Effector memory CD8-positive, alpha-beta T cell (primary cell): ENCODE results near the gene FAM20A.

ENCODE experiments used
- ATAC-seq: fragments of 150-1000 bp; cut with Tn5 transposase; replicated peaks from 2 replicates; pipeline ENCODE4 v1.10.0; 2021; ENCODE audit warnings: mild to moderate bottlenecking, moderate library complexity
- DNase-seq, 3 experiments: peaks; one replicate each; pipeline ENCODE4 v3.0.0; 2021
- H3K27ac Mint-ChIP-seq, 2 donors: one replicate each; pipeline ENCODE4 v1.8.0; 2022; ENCODE audit warnings: mild to moderate bottlenecking in 2 of 2, mixed read lengths in 2 of 2, moderate library complexity in 2 of 2
- H3K27me3 Mint-ChIP-seq, 2 donors: one replicate each; pipeline ENCODE4 v1.8.0; 2022; ENCODE audit warnings: mixed read lengths in 2 of 2
- H3K36me3 Mint-ChIP-seq: one replicate; pipeline ENCODE4 v1.8.0; 2022; ENCODE audit warnings: mild to moderate bottlenecking, moderate library complexity, mixed read lengths; ENCODE audit not compliant: insufficient read depth
- H3K4me1 Mint-ChIP-seq, 2 donors: one replicate each; pipeline ENCODE4 v1.8.0; 2022; ENCODE audit warnings: low read depth in 2 of 2, mixed read lengths in 2 of 2
- H3K4me3 Mint-ChIP-seq, 2 donors: one replicate each; pipeline ENCODE4 v1.8.0; 2022; ENCODE audit warnings: mild to moderate bottlenecking in 2 of 2, mixed read lengths in 2 of 2, moderate library complexity in 2 of 2
- H3K9me3 Mint-ChIP-seq, 2 donors: one replicate each; pipeline ENCODE4 v1.8.0; 2022; ENCODE audit warnings: mixed read lengths in 2 of 2

FAM20A gene

DNA sequence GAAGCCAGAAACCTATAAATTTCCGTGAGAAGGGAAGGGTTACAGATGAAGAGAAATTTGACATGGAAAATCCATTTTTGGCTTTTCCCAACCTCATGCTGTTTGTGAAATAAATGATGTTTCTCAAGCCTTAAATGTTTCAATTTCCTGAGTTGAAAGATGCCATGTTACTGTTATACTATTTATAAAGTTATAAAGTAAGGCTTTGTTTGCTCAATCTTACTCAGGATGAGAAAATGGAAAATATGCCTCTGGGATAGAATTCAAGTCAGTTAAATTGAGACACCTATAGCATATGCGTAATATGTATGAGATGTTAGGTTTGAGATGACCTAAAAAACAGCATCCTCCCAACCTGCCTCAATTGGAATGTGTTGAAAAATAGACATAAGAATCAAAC is 19.9 kb upstream of the FAM20A start:
- peaks cover 0 to 3% of the 10 kb centered on the region in 2 donors for H3K9me3 Mint-ChIP-seq
- no peak overlapping the region for H3K4me3 Mint-ChIP-seq
- H3K27me3 Mint-ChIP-seq, result peaks cover 27 to 30% of the 10 kb centered on the region in 2 donors
- no peaks in the 10 kb centered on the region for H3K4me1 Mint-ChIP-seq
- ATAC-seq (no peak), DNase-seq (no peak)
- no peak overlapping the region for H3K27ac Mint-ChIP-seq
- no peaks in the 10 kb centered on the region for H3K36me3 Mint-ChIP-seq

DNA sequence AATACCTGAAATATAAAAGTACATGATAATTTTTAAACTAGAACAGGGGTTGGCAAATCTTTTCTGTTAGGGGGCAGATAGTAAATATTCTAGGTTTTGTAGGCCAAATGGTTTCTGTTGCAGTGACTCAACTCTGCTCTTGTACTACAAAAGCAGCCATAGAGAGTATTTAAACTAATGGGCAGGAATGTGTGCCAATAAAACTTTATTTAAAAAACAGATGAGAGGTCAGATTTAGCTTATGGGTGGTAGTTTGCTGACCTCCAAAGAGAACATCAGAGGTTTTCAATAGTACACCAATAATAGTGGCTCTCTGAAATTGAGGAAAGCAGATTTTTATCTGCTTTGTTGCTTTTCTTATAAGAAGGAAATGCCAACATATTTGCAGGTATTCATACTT is 15.2 kb upstream of the FAM20A start:
- no peaks in the 10 kb centered on the region for H3K4me1 Mint-ChIP-seq
- H3K9me3 Mint-ChIP-seq, result peaks cover 0 to 3% of the 10 kb centered on the region in 2 donors
- ATAC-seq (no peak), DNase-seq (no peak)
- H3K36me3 Mint-ChIP-seq, result no peaks in the 10 kb centered on the region
- H3K27ac Mint-ChIP-seq, result no peak overlapping the region
- no peak overlapping the region for H3K4me3 Mint-ChIP-seq
- peaks cover 35 to 53% of the 10 kb centered on the region in 2 donors for H3K27me3 Mint-ChIP-seq

DNA sequence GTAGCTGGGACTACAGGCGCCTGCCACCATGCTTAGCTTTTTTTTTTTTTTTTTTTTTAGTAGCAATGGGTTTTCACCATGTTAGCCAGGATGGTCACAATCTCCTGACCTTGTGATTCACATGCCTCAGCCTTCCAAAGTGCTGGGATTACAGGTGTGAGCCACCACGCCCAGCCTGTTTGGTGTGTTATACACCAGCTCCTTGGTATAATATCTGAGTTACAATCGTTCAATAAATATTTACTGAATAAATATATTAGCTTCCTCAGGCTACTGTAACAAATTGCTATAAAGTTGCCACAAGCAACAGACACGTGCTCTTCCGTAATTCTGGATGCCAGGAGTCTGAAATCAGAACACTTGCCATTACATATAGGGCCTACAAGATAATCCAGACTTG is 13.6 kb upstream of the FAM20A start:
- DNase-seq (no peak), ATAC-seq (no peak)
- Mint-ChIP-seq H3K4me1 (no peaks in the 10 kb centered on the region), H3K27ac (no peak overlapping the region), H3K9me3 (no peaks in the 10 kb centered on the region), H3K36me3 (no peaks in the 10 kb centered on the region), H3K4me3 (no peak overlapping the region), H3K27me3 (peaks cover 23 to 39% of the 10 kb centered on the region in 2 donors)

DNA sequence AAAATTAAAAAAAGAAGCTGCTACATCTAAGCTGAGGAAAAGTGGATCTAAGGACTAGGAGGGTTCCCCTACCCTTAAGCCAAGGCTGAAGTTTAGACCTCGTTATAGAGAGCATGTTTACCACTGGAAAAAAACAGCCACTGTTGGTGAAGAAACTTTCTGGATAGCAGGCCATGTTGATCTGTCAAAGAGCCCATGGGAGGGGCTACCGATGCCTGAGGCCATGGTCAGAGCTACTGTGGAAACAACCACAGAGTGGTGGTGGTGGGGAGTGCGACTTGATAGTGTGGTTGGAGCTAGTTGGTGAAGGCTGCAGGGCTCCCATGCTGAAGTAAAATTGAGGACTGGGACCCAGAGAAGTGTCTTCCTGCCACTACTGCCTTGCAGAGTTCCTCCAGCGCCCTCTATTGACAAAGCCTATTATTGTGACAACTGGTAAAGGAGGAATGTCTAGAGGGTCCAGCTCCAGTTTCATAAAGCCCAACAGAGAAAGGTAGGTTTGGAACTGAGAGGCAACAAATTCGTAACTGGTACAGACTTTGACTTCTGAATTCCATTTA is 12.7 kb upstream of the FAM20A start:
- H3K4me3 Mint-ChIP-seq, result no peak overlapping the region
- ATAC-seq (peak; percentile 35), DNase-seq (peak in 2 of 3 experiments; percentile 8 to 9)
- peaks cover 14 to 30% of the 10 kb centered on the region in 2 donors for H3K27me3 Mint-ChIP-seq
- H3K4me1 Mint-ChIP-seq, result no peaks in the 10 kb centered on the region
- no peak overlapping the region for H3K27ac Mint-ChIP-seq
- no peaks in the 10 kb centered on the region for H3K9me3 Mint-ChIP-seq
- no peaks in the 10 kb centered on the region for H3K36me3 Mint-ChIP-seq

DNA sequence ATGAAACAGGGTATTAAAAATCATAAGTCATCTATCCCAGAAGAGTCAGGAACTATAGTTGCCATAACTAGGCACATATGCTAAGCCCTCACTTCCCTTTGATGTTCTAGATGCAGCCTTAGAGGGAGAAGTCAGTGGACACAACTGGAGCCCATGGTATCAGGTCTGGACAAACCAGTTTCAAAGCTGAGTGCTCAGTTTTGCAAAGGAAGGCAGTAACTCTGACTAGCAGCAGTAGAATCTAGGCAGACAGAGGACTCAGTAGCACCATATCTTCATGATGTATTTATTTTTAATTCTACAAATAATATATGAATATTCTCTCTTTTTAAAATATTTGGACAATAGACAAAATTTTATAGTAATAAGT is 11.7 kb upstream of the FAM20A start:
- H3K27me3 Mint-ChIP-seq, result peaks cover 9 to 22% of the 10 kb centered on the region in 2 donors
- H3K36me3 Mint-ChIP-seq, result no peaks in the 10 kb centered on the region
- DNase-seq (no peak), ATAC-seq (no peak)
- H3K27ac Mint-ChIP-seq, result no peak overlapping the region
- H3K9me3 Mint-ChIP-seq, result peaks cover 0 to under 1% of the 10 kb centered on the region in 2 donors
- no peak overlapping the region for H3K4me3 Mint-ChIP-seq
- H3K4me1 Mint-ChIP-seq, result no peaks in the 10 kb centered on the region

DNA sequence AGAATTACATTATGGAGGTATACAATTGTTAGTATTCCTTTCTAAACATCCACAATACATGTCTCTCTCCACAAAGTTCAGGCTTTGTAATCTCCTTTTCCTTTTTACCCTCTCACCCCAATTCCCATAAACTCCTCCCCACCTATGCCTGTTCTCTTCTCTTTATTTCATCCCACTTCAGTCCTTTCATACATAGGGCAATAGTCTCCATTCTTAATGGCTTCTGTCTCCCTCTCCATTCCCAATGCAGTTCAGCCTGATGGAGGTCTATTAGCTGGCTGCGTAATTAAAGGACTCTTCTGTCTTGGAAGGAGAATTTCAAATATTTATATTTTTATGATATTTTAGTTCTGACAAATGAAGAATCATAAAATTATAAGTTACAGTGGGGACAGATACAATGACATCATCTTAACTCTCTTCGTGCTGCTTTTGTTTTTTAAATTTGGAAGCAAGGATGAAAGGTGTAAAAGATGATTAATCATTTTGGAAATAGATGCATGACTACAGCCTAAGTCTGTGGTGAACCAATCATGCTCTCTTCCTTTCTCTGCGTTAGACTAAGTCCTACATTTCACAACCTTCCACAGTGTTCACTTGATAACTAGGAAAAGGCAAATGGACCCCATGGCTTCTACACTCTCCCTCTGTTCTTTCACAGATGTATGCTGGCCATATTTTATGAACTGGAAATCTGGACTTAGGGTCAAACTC is 11.2 kb upstream of the FAM20A start:
- H3K4me3 Mint-ChIP-seq, result no peak overlapping the region
- H3K36me3 Mint-ChIP-seq, result no peaks in the 10 kb centered on the region
- DNase-seq (no peak), ATAC-seq (no peak)
- no peak overlapping the region for H3K27ac Mint-ChIP-seq
- peaks cover 9 to 22% of the 10 kb centered on the region in 2 donors for H3K27me3 Mint-ChIP-seq
- peaks cover 0 to 4% of the 10 kb centered on the region in 2 donors for H3K9me3 Mint-ChIP-seq
- H3K4me1 Mint-ChIP-seq, result no peaks in the 10 kb centered on the region

DNA sequence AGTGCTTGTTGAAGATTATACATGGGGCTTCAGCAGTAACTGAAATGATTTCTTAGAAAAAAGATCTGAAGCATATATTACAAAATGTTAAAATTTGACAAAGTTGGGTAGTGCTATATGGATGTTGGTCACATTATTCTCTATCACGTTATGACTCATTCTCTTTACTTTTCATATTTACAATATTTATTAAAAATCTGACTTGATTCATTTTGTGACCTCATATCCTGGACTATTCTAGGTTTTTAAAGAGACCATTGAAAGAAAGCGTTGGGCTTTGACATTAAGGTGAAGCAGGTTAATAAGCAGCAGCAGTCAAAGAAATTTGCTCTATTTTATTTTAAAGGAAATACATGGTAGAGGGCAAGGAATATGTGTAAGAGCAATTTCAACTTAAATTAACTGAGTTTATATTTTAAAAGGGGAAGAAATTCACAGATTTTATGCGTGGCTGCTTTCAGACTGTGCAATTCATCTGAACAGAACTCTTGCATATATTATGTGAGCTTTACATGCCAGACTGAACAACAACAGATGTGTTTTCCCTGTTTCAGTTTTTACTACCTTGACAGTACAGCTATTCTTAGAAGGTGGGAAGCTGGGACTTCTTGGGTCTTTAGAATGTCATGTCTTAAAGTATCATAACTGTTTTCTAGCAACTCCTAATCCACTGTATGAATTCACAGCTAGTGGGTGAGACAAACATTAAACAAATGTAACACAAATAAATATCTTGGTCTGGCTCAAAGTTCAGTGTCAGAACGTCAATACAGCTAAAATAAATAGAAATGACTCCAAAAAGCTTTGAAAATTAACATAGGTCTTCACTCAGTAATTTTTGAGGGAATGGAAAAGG is 10.4 kb upstream of the FAM20A start:
- Mint-ChIP-seq H3K27me3 (peaks cover 12 to 22% of the 10 kb centered on the region in 2 donors), H3K9me3 (peaks cover 0 to 4% of the 10 kb centered on the region in 2 donors), H3K36me3 (no peaks in the 10 kb centered on the region), H3K27ac (no peak overlapping the region), H3K4me1 (no peaks in the 10 kb centered on the region), H3K4me3 (no peak overlapping the region)
- DNase-seq (no peak), ATAC-seq (no peak)

DNA sequence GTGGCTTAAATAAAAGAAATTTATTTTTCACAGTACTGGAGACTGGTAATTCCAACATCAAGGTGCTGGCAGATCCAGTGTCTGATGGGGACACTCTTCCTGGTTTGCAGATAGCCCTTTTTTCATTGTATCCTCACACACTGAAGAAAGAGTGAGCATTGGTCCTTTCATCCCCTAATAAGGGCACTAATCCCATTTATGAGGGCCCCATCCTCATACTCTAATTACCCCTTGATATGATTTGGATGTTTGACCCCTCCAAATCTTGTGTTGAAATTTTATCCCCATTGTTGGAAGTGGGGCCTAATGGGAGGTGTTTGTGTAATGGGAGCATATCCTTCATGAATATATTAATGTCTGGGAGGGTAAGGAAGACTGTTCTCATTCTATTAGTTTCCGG is 9.4 kb upstream of the FAM20A start:
- Mint-ChIP-seq H3K4me1 (no peaks in the 10 kb centered on the region), H3K4me3 (no peak overlapping the region), H3K36me3 (no peaks in the 10 kb centered on the region), H3K27me3 (peaks cover 12 to 30% of the 10 kb centered on the region in 2 donors), H3K9me3 (peaks cover 0 to 4% of the 10 kb centered on the region in 2 donors), H3K27ac (no peak overlapping the region)
- ATAC-seq, result no peak
- no peak for DNase-seq

DNA sequence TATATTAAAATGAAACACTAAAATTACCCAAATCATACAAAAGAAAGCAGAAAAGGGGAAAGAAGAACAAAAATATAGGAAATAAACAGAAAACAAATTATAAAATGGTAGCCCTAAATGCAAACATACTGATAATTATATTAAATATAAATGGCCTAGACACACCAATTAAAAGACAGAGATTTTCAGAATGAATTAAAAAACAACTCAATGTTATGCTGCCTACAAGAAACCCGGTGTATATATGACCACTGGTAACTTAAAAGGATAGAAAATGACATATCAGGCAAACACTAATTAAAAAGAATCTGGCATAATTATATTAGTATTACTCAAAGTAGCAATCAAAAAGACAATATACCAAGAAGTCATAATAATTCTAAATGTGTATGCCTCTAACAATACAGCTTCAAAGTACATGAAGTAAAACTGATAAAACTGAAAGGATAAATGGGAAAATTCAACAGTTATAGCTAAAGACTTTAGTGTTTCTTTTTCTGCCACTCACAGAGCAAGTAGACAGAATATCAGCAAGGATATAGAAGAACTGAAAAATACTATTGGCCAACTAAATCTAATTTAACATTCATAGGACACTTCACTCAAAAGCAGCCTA is 7.5 kb upstream of the FAM20A start:
- Mint-ChIP-seq H3K27me3 (peaks cover 23 to 38% of the 10 kb centered on the region in 2 donors), H3K4me3 (no peak overlapping the region), H3K4me1 (no peaks in the 10 kb centered on the region), H3K9me3 (peaks cover 0 to 4% of the 10 kb centered on the region in 2 donors), H3K27ac (no peak overlapping the region), H3K36me3 (no peaks in the 10 kb centered on the region)
- ATAC-seq (no peak), DNase-seq (no peak)

DNA sequence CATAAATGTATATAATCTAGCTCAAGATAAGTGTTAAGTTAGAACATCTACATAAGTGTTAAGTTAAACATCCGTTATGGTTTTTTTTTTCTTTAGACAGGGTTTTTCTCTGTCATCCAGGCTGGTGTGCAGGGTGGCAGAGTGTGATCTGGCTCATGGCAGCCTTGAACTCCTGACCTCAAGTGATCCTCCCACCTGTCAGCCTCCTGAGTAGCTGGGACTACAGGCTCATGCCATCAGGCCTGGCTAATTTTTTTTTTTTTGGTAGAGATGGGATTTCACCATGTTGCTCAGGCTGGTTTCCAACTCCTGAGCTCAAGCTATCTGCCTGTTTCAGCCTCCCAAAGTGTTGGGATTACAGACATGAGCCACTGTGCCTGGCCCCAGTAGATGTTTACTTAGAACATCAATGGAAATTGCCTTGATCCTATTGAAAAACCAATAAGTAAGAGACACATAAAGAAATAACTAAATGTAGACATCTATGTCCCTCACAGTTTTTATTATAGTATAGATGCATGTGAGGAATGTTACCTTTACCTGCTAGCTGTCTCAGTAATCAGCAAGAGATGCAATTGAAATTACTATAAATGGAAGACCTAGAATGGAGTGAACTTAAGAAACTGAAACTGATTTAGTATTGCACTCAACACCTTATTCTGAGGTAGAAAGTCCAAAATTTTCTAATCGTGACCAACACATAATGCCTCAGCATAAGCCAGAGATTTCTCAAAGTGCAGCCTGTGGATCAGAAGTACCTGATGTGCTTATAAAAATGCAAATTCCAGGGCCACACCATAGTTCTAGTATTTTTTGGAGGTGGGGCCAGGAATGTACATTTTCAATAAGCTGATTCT is 5.5 kb upstream of the FAM20A start:
- Mint-ChIP-seq H3K27me3 (peaks cover 34 to 45% of the 10 kb centered on the region in 2 donors), H3K9me3 (peaks cover 0 to 4% of the 10 kb centered on the region in 2 donors), H3K36me3 (no peaks in the 10 kb centered on the region), H3K27ac (no peak overlapping the region), H3K4me1 (peaks cover 0 to 1% of the 10 kb centered on the region in 2 donors), H3K4me3 (no peak overlapping the region)
- ATAC-seq (no peak), DNase-seq (no peak)

DNA sequence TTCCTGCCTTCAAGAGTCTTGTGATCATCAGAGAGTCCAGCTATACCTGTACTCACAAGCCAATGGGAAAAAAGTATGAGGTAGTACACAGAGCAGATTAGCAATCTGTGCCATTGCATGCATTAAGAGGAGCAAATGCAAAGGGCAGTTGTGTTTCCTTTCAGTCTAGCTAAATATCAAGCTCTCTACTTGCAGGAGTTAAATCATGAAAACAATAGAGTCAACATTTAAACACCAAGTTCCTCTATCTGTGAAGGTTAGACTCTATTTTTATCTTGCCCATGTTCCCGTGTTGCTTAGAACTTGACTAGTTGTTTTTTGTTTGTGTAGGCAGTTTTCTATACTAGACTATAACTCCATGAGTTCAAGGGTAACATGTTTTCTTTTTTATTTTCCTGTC is 4.7 kb upstream of the FAM20A start:
- DNase-seq, result no peak
- peaks cover 40 to 50% of the 10 kb centered on the region in 2 donors for H3K27me3 Mint-ChIP-seq
- no peak for ATAC-seq
- H3K36me3 Mint-ChIP-seq, result no peaks in the 10 kb centered on the region
- no peak overlapping the region for H3K4me3 Mint-ChIP-seq
- H3K4me1 Mint-ChIP-seq, result peaks cover 0 to 3% of the 10 kb centered on the region in 2 donors
- H3K27ac Mint-ChIP-seq, result no peak overlapping the region
- H3K9me3 Mint-ChIP-seq, result peaks cover 0 to 4% of the 10 kb centered on the region in 2 donors

DNA sequence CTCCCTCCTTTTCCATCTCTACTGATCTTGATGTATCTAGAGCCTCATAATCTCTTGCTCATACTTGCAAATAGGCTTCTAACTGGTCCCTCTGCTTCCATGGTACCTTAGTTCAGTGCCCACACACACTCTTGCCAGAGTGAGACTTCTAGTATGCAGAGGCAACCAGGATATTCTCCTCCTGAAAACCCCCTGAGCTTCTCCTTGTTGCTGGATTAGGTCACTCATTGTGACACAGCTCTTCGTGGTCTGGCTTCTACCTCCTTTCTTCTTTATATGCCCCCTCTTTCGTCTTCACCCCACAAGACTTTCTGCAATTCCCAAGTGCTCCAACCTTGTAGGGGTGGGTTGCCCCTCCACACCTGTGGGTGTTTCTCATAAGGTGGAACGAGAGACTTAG is 2.5 kb upstream of the FAM20A start:
- Mint-ChIP-seq H3K4me1 (peaks cover 4 to 7% of the 10 kb centered on the region in 2 donors), H3K4me3 (no peak overlapping the region), H3K27ac (no peak overlapping the region)

DNA sequence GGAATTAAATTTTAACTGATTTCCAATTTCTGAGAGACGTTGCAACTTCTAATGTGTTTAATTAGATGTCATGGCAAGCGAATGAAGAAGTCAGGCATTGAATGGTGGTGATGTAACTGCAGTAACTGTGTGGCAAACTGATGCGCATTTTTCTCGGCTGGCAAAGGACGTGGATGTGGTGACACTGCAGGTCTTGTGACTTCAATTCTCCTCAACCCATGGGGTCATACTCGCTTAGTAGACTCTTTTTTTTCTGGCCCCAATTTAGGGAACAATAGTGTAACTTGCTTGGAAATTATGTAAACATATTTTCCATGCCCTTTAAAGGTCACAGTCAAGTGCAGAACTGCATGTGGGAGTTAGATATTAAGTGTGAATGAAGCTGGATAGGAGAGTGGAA is 1.9 kb upstream of the FAM20A start:
- DNase-seq (no peak), ATAC-seq (no peak)
- peaks cover 0 to 4% of the 10 kb centered on the region in 2 donors for H3K9me3 Mint-ChIP-seq
- no peaks in the 10 kb centered on the region for H3K36me3 Mint-ChIP-seq
- H3K27ac Mint-ChIP-seq, result no peak overlapping the region
- H3K4me3 Mint-ChIP-seq, result no peak overlapping the region
- H3K27me3 Mint-ChIP-seq, result peaks cover 58 to 69% of the 10 kb centered on the region in 2 donors
- peaks cover 4 to 7% of the 10 kb centered on the region in 2 donors for H3K4me1 Mint-ChIP-seq

More for the DNA sequence above, 2.5 kb upstream of the FAM20A start:
- no peak for DNase-seq
- Mint-ChIP-seq H3K9me3 (peaks cover 0 to 4% of the 10 kb centered on the region in 2 donors), H3K27me3 (peaks cover 52 to 62% of the 10 kb centered on the region in 2 donors), H3K36me3 (no peaks in the 10 kb centered on the region)
- ATAC-seq, result no peak
